ENCODE results near the gene PLXNB1.

PLXNB1 gene

GRCh38 chr3:48432411-48433371, 2.8 kb upstream of the PLXNB1 start:
- ATAC-seq (replicated peaks) (no peak), DNase-seq (no peak)
- H3K27me3 Mint-ChIP-seq: peaks cover 18% of the 10 kb centered on the region in 2 donors
- H3K4me3 Mint-ChIP-seq: no peak overlapping the region
- peaks cover 19 to 33% of the 10 kb centered on the region in 2 donors for H3K36me3 Mint-ChIP-seq
- H3K9me3 Mint-ChIP-seq: no peaks in the 10 kb centered on the region
- no peak overlapping the region for H3K27ac Mint-ChIP-seq
- peaks cover 16 to 19% of the 10 kb centered on the region in 2 donors for H3K4me1 Mint-ChIP-seq

- H3K27ac Mint-ChIP-seq: no peak overlapping the region
- H3K9me3 Mint-ChIP-seq: no peaks in the 10 kb centered on the region
- ATAC-seq (replicated peaks) (no peak), DNase-seq (no peak)
- peaks cover 14 to 19% of the 10 kb centered on the region in 2 donors for H3K4me1 Mint-ChIP-seq
- peaks cover 17 to 31% of the 10 kb centered on the region in 2 donors for H3K36me3 Mint-ChIP-seq
- H3K27me3 Mint-ChIP-seq: peaks cover 21 to 28% of the 10 kb centered on the region in 2 donors
- H3K4me3 Mint-ChIP-seq: peak overlapping the region in 1 of 2 donors; percentile 87
Observed at GRCh38 chr3:48431224-48432029, 1.5 kb upstream of the PLXNB1 start.

GRCh38 chr3:48430708-48431101, 819 bp upstream of the PLXNB1 start:
- peaks cover 14 to 19% of the 10 kb centered on the region in 2 donors for H3K4me1 Mint-ChIP-seq
- peaks cover 17 to 31% of the 10 kb centered on the region in 2 donors for H3K36me3 Mint-ChIP-seq
- DNase-seq: no peak
- H3K4me3 Mint-ChIP-seq: peak overlapping the region; percentile 87 to 90
- H3K27me3 Mint-ChIP-seq: peaks cover 21 to 28% of the 10 kb centered on the region in 2 donors
- no peaks in the 10 kb centered on the region for H3K9me3 Mint-ChIP-seq
- no peak for ATAC-seq (replicated peaks)
- no peak overlapping the region for H3K27ac Mint-ChIP-seq

GRCh38 chr3:48429317-48429959, 448 bp downstream of the PLXNB1 start:
- peaks cover 14 to 19% of the 10 kb centered on the region in 2 donors for H3K4me1 Mint-ChIP-seq
- peak; percentile 68 to 75 for ATAC-seq (replicated peaks)
- peak overlapping the region; percentile 87 to 90 for H3K4me3 Mint-ChIP-seq
- DNase-seq: peak; percentile 18
- peaks cover 21 to 28% of the 10 kb centered on the region in 2 donors for H3K27me3 Mint-ChIP-seq
- H3K27ac Mint-ChIP-seq: peak overlapping the region; percentile 77
- H3K9me3 Mint-ChIP-seq: no peaks in the 10 kb centered on the region
- peaks cover 14 to 27% of the 10 kb centered on the region in 2 donors for H3K36me3 Mint-ChIP-seq

- ATAC-seq (replicated peaks) (peak; percentile 66 to 67), DNase-seq (no peak)
- H3K4me3 Mint-ChIP-seq: peak overlapping the region; percentile 44 to 47
Observed at GRCh38 chr3:48428572-48429316, 1.1 kb downstream of the PLXNB1 start.

GRCh38 chr3:48428088-48428571, 1.8 kb downstream of the PLXNB1 start:
- Mint-ChIP-seq H3K27me3 (peaks cover 21 to 28% of the 10 kb centered on the region in 2 donors), H3K4me1 (peaks cover 15 to 21% of the 10 kb centered on the region in 2 donors), H3K4me3 (peak overlapping the region; percentile 14 to 47), H3K9me3 (no peaks in the 10 kb centered on the region), H3K36me3 (peaks cover 8 to 22% of the 10 kb centered on the region in 2 donors), H3K27ac (no peak overlapping the region)
- DNase-seq: no peak
- ATAC-seq (replicated peaks): no peak

More at GRCh38 chr3:48428572-48429316, 1.1 kb downstream of the PLXNB1 start:
- H3K27ac Mint-ChIP-seq: no peak overlapping the region
- no peaks in the 10 kb centered on the region for H3K9me3 Mint-ChIP-seq
- H3K4me1 Mint-ChIP-seq: peaks cover 14 to 19% of the 10 kb centered on the region in 2 donors
- peaks cover 21 to 28% of the 10 kb centered on the region in 2 donors for H3K27me3 Mint-ChIP-seq
- H3K36me3 Mint-ChIP-seq: peaks cover 10 to 24% of the 10 kb centered on the region in 2 donors

GRCh38 chr3:48427630-48427962, 2.3 kb downstream of the PLXNB1 start:
- Mint-ChIP-seq H3K27ac (no peak overlapping the region), H3K4me1 (peaks cover 17 to 26% of the 10 kb centered on the region in 2 donors)

GRCh38 chr3:48426944-48427629, 2.8 kb downstream of the PLXNB1 start:
- peaks cover 21 to 28% of the 10 kb centered on the region in 2 donors for H3K27me3 Mint-ChIP-seq
- peaks cover 8 to 15% of the 10 kb centered on the region in 2 donors for H3K36me3 Mint-ChIP-seq
- H3K4me1 Mint-ChIP-seq: peaks cover 17 to 26% of the 10 kb centered on the region in 2 donors
- no peaks in the 10 kb centered on the region for H3K9me3 Mint-ChIP-seq
- no peak for ATAC-seq (replicated peaks)
- no peak overlapping the region for H3K4me3 Mint-ChIP-seq
- DNase-seq: no peak
- no peak overlapping the region for H3K27ac Mint-ChIP-seq

More at GRCh38 chr3:48427630-48427962, 2.3 kb downstream of the PLXNB1 start:
- Mint-ChIP-seq H3K4me3 (no peak overlapping the region), H3K9me3 (no peaks in the 10 kb centered on the region), H3K36me3 (peaks cover 8 to 19% of the 10 kb centered on the region in 2 donors), H3K27me3 (peaks cover 21 to 28% of the 10 kb centered on the region in 2 donors)
- no peak for DNase-seq
- no peak for ATAC-seq (replicated peaks)

- Mint-ChIP-seq H3K36me3 (peaks cover 4 to 10% of the 10 kb centered on the region in 2 donors), H3K27me3 (peaks cover 21 to 28% of the 10 kb centered on the region in 2 donors), H3K4me1 (peaks cover 14 to 26% of the 10 kb centered on the region in 2 donors), H3K27ac (no peak overlapping the region), H3K4me3 (no peak overlapping the region), H3K9me3 (no peaks in the 10 kb centered on the region)
- DNase-seq (no peak), ATAC-seq (replicated peaks) (no peak)
Observed at GRCh38 chr3:48426401-48426909, 3.4 kb downstream of the PLXNB1 start.

- Mint-ChIP-seq H3K4me3 (no peak overlapping the region), H3K9me3 (no peaks in the 10 kb centered on the region), H3K27ac (no peak overlapping the region), H3K36me3 (no peaks in the 10 kb centered on the region), H3K27me3 (peaks cover 19 to 23% of the 10 kb centered on the region in 2 donors), H3K4me1 (peaks cover 9 to 19% of the 10 kb centered on the region in 2 donors)
- ATAC-seq (replicated peaks) (no peak), DNase-seq (no peak)
Observed at GRCh38 chr3:48425281-48425812, 4.5 kb downstream of the PLXNB1 start.

- H3K36me3 Mint-ChIP-seq: no peaks in the 10 kb centered on the region
- H3K27me3 Mint-ChIP-seq: peaks cover 12 to 18% of the 10 kb centered on the region in 2 donors
- ATAC-seq (replicated peaks): no peak
- no peaks in the 10 kb centered on the region for H3K9me3 Mint-ChIP-seq
- H3K4me3 Mint-ChIP-seq: no peak overlapping the region
- H3K4me1 Mint-ChIP-seq: peaks cover 3 to 11% of the 10 kb centered on the region in 2 donors
- DNase-seq: no peak
- H3K27ac Mint-ChIP-seq: no peak overlapping the region
Observed at GRCh38 chr3:48423883-48424695, 5.8 kb downstream of the PLXNB1 start.
